ENCODE data around the gene RNASE8.
"Not testable (repeated sequence)": the region's sequence is repeated elsewhere in the genome, so short reads cannot be mapped to it uniquely, and the experiment has no call there.

GRCh38 chr14:21009721-21010120 lies 47.9 kb upstream of the RNASE8 start:
- TF ChIP-seq CTCF, POLR2A, EP300, POLR2AphosphoS5 (IDR thresholded peaks at IDR 0.05): not testable (repeated sequence)

All from stomach (tissue), 4 donors.